ENCODE results near the gene LRRC59. TPM values are rescaled to one million over a fixed set of nuclear protein-coding genes. Genes with fewer than 3 reads are reported as not detected.

Gene LRRC59
- total and polyA plus RNA-seq, 2 of the 4 experiments (the other 2 are of a cell fraction), result 139 to 233 TPM

GRCh38 chr17:50355701-50356341 lies 41.5 kb downstream of the LRRC59 start:
- no peak overlapping the region for H2BK15ac ChIP-seq (ENCODE audit: low read depth, low read length)
- H3K27ac ChIP-seq (ENCODE audit: insufficient read depth, low read length), result no peak overlapping the region
- dilution Hi-C loops (cut with HindIII; ENCODE audit: low sequenced_read_pairs, unreplicated experiment) (no loop called here), intact Hi-C loops (cut with micrococcal nuclease) (no loop called here), in situ Hi-C loops (cut with MboI; ENCODE audit: low sequenced_read_pairs) (no loop called here)
- no peak overlapping the region for H4K5ac ChIP-seq (ENCODE audit: low read depth, low read length)
- no peak overlapping the region for H3K4me3 ChIP-seq (ENCODE audit: insufficient read depth, low read depth, low read length)
- no peak overlapping the region for H2AK9ac ChIP-seq (replicated peaks; ENCODE audit: low read depth, low read length, poor library complexity)
- H2AK5ac ChIP-seq (ENCODE audit: low read depth, low read length), result no peak overlapping the region
- ChIA-PET CTCF (no interaction called here), POLR2A (ENCODE audit: unreplicated experiment) (no interaction called here)
- H3K27me3 ChIP-seq (ENCODE audit: control insufficient read depth, insufficient read depth, low read length), result no peaks in the 10 kb centered on the region
- TF ChIP-seq BHLHE40 (IDR thresholded peaks at IDR 0.05; ENCODE audit: low read depth, low read length) (no peak), MXI1 (IDR thresholded peaks at IDR 0.05; ENCODE audit: borderline replicate concordance, low read depth, low read length) (no peak), SMC3 (IDR thresholded peaks at IDR 0.05; ENCODE audit: low read depth, low read length) (no peak), MAZ (IDR thresholded peaks at IDR 0.05; ENCODE audit: borderline replicate concordance, low read depth, low read length) (no peak), RCOR1 (IDR thresholded peaks at IDR 0.05; ENCODE audit: insufficient replicate concordance, low read length) (no peak)
- H3K4ac ChIP-seq (ENCODE audit: low read depth, low read length), result no peak overlapping the region
- 84% methylated on average over 9 of the region's 20 CpGs; no CpG with 5 or more reads in 1 of the 2 experiments for WGBS, 2 experiments (ENCODE audit: extremely low coverage in 2 of 2, insufficient read length in 1 of 2)
- no peak overlapping the region for H3K23ac ChIP-seq (ENCODE audit: low read depth, low read length)
- no peaks in the 10 kb centered on the region for H3K4me1 ChIP-seq (ENCODE audit: control insufficient read depth, insufficient read depth, low read length)
- H2BK5ac ChIP-seq (ENCODE audit: low read depth, low read length, poor library complexity, severe bottlenecking), result no peak overlapping the region
- H4K91ac ChIP-seq (ENCODE audit: insufficient read depth, low read depth, low read length), result no peak overlapping the region
- peaks cover 68% of the 10 kb centered on the region for H3K36me3 ChIP-seq (ENCODE audit: control insufficient read depth, insufficient read depth, low read length)
- H2BK20ac ChIP-seq (ENCODE audit: low read depth, low read length), result no peak overlapping the region
- BruUV-seq (replicated peaks), result TSS peak; percentile 32
- no peak overlapping the region for H3K56ac ChIP-seq (ENCODE audit: extremely low read depth, insufficient read depth, low read length)
- peak overlapping the region; percentile 46 for H2AFZ ChIP-seq (replicated peaks; ENCODE audit: low read length, poor library complexity)
- no peak overlapping the region for H3K14ac ChIP-seq (replicated peaks; ENCODE audit: low read depth, low read length)
- no peak overlapping the region for H4K8ac ChIP-seq (ENCODE audit: low read depth in 2 of 2, low read length in 2 of 2)
- ATAC-seq (ENCODE audit: low read depth) (no peak), DNase-seq (no peak)
- no peaks in the 10 kb centered on the region for H3K9me3 ChIP-seq (ENCODE audit: control insufficient read depth, insufficient read depth, low read length)
- no peak overlapping the region for H2BK120ac ChIP-seq (ENCODE audit: low read depth, low read length)
- H4K20me1 ChIP-seq (ENCODE audit: insufficient read depth, low read length), result peaks cover 15% of the 10 kb centered on the region
- H3K18ac ChIP-seq (ENCODE audit: low read depth, low read length), result no peak overlapping the region
- peaks cover 5 to 25% of the 10 kb centered on the region in 2 experiments; a peak in 2 of 4 replicates for H3K79me1 ChIP-seq (ENCODE audit: low read depth in 1 of 2, low read length in 2 of 2)
- H3K9ac ChIP-seq (ENCODE audit: low read depth, low read length), result no peak overlapping the region
- H3K4me2 ChIP-seq (ENCODE audit: low read depth, low read length), result no peak overlapping the region
- peaks cover 8% of the 10 kb centered on the region; the same call in 1 of the 2 replicates for H3K9me1 ChIP-seq (ENCODE audit: insufficient read depth, low read length)
